HG02840 (cell line): Measurements from ENCODE around the gene PKP3.
"Not testable (repeated sequence)": the region's sequence is repeated elsewhere in the genome, so short reads cannot be mapped to it uniquely, and the experiment has no call there.

Experiments used
- ATAC-seq: cut with Tn5 transposase; IDR thresholded peaks from one replicate; pipeline ENCODE4 v1.9.1; 2021; ENCODE audit warnings: mild to moderate bottlenecking, moderate library complexity, moderate number of reproducible peaks; ENCODE audit not compliant: unreplicated experiment, low FRiP score

The PKP3 gene

GRCh38 chr11:377174-377865, 16.7 kb upstream of the PKP3 start:
- no peak for ATAC-seq

GRCh38 chr11:377883-378500, 16.0 kb upstream of the PKP3 start:
- ATAC-seq = no peak

GRCh38 chr11:379205-380094, 14.6 kb upstream of the PKP3 start:
- ATAC-seq = no peak

- ATAC-seq = no peak
Measured at GRCh38 chr11:380095-380480, 13.9 kb upstream of the PKP3 start.

- no peak for ATAC-seq
Measured at GRCh38 chr11:380491-380890, 13.5 kb upstream of the PKP3 start.

- no peak for ATAC-seq
Measured at GRCh38 chr11:380996-381395, 13.0 kb upstream of the PKP3 start.

GRCh38 chr11:381501-382072, 12.4 kb upstream of the PKP3 start:
- no peak for ATAC-seq

GRCh38 chr11:382081-382629, 11.9 kb upstream of the PKP3 start:
- no peak for ATAC-seq

- no peak for ATAC-seq
Measured at GRCh38 chr11:383431-383830, 10.6 kb upstream of the PKP3 start.

- no peak for ATAC-seq
Measured at GRCh38 chr11:384511-384910, 9.5 kb upstream of the PKP3 start.

- no peak for ATAC-seq
Measured at GRCh38 chr11:385594-386351, 8.2 kb upstream of the PKP3 start.

GRCh38 chr11:386483-386882, 7.5 kb upstream of the PKP3 start:
- ATAC-seq = no peak

- ATAC-seq = no peak
Measured at GRCh38 chr11:387193-387793, 6.7 kb upstream of the PKP3 start.

GRCh38 chr11:389369-389768, 4.6 kb upstream of the PKP3 start:
- not testable (repeated sequence) for ATAC-seq

GRCh38 chr11:390175-390574, 3.8 kb upstream of the PKP3 start:
- no peak for ATAC-seq

- no peak for ATAC-seq
Measured at GRCh38 chr11:391117-392017, 2.6 kb upstream of the PKP3 start.

- ATAC-seq = no peak
Measured at GRCh38 chr11:392102-392777, 1.8 kb upstream of the PKP3 start.
